NB4 (cell line): Measurements from ENCODE around the gene TTF2.

Experiments
- DNase-seq: peaks from one replicate; pipeline ENCODE4 v3.0.0; 2010; ENCODE audit warnings: low read depth
- H3K4me3 ChIP-seq: one replicate; pipeline ENCODE4 v1.5.1; 2011; ENCODE audit warnings: mild to moderate bottlenecking, low read depth, low read length, moderate library complexity
- CTCF ChIP-seq: IDR thresholded peaks from one replicate; pipeline ENCODE4 v1.5.1; 2012; ENCODE audit warnings: low read depth, low read length
- MAX ChIP-seq: IDR thresholded peaks from 2 replicates; pipeline ENCODE4 v1.6.1; 2011; ENCODE audit warnings: low read depth, low read length
- MYC ChIP-seq: IDR thresholded peaks from 2 replicates; pipeline ENCODE4 v1.6.1; 2011; ENCODE audit warnings: low read depth, low read length
- POLR2A ChIP-seq: IDR thresholded peaks from 2 replicates; pipeline ENCODE4 v1.6.1; 2011; ENCODE audit warnings: mild to moderate bottlenecking; ENCODE audit not compliant: insufficient read length; ENCODE audit errors: extremely low read depth

TTF2 gene

GRCh38 chr1:117037802-117038201 lies 22.3 kb upstream of the TTF2 start:
- TF ChIP-seq CTCF: no peak
- TF ChIP-seq MAX: no peak
- TF ChIP-seq MYC: no peak
- TF ChIP-seq POLR2A: no peak
- DNase-seq: no peak
- no peak overlapping the region for H3K4me3 ChIP-seq

- no peak for TF ChIP-seq CTCF
- no peak for TF ChIP-seq MAX
- no peak for TF ChIP-seq POLR2A
- no peak for TF ChIP-seq MYC
- DNase-seq: no peak
- no peak overlapping the region for H3K4me3 ChIP-seq
Measured at GRCh38 chr1:117038236-117038635, 21.9 kb upstream of the TTF2 start.

GRCh38 chr1:117044217-117044616 lies 15.9 kb upstream of the TTF2 start:
- DNase-seq: no peak
- TF ChIP-seq CTCF (no peak), MYC (no peak), MAX (no peak), POLR2A (no peak)
- no peak overlapping the region for H3K4me3 ChIP-seq

GRCh38 chr1:117045644-117046043 lies 14.5 kb upstream of the TTF2 start:
- H3K4me3 ChIP-seq: no peak overlapping the region
- TF ChIP-seq MYC (no peak), CTCF (no peak), MAX (no peak), POLR2A (no peak)
- DNase-seq: no peak

GRCh38 chr1:117046781-117047180 lies 13.3 kb upstream of the TTF2 start:
- no peak overlapping the region for H3K4me3 ChIP-seq
- TF ChIP-seq MAX (no peak), CTCF (no peak), MYC (no peak), POLR2A (no peak)
- no peak for DNase-seq

GRCh38 chr1:117047271-117047670 lies 12.9 kb upstream of the TTF2 start:
- no peak for DNase-seq
- TF ChIP-seq MAX (no peak), MYC (no peak), POLR2A (no peak), CTCF (no peak)
- no peak overlapping the region for H3K4me3 ChIP-seq
